Activated T-cell treated with anti-CD3 and anti-CD28 coated beads for 4 hours (primary cell): ENCODE results near the gene SLC35A4.
"Not testable (repeated sequence)": the region's sequence is repeated elsewhere in the genome, so short reads cannot be mapped to it uniquely, and the experiment has no call there.

Experiments
- DNase-seq: peaks from one replicate; pipeline ENCODE4 v3.0.0-alpha.2; 2020

The SLC35A4 gene

DNA sequence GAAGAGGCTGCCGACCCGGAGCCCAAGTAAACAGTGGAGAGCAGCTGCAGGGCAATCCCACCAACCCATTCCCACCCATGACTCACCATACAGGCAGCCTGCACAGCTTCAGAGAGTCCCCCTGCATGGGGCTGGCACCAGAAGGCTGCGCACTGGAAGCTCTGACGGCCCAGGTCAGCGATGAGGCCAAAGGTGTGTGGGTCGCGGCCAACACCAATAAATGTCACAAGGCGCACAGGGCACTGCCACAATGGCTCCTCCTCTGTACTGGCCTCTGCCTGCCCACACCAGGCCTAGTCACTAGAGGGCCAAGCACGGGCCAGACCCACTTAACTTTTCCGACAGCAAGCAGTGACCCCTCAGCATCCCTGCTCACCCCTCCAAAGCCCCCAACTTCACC lies 4.4 kb upstream of the SLC35A4 start:
- no peak for DNase-seq

DNA sequence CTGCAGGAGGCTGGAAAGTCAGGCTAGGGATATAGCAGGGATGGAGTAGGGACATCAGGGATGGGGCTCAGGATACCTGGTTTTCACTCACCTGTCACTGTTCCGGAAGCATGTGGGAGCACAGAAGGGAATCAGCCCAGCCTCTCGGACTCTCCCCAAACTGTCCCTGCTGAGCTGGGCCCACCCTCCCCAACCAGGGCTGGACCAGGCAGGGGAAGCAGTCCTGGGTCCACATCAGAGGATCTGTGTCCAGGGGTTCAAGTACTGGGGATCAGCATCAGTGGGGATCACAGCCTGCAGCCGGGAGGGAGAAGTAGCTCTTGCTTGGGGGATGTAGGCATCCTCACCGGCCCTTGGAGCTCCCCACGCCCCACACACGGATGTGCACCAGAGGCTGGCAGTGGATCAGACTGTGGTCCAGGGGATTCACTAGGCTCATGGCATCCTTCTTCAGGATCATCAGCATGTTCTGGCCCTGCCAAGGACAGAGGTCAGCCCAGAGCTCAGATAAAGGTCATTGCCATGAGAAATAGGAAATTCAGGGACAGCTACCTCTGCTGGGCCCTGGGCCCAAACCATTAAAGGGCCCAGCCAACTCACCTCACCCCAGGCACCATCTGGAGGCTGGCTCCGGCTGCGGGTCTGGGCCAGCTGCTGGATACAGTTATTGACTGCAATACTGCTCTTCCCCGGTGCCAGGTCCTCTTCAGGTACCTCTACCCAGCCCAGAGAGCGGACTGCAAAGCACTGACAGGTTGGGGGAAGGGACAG lies 2.7 kb upstream of the SLC35A4 start:
- DNase-seq: no peak

DNA sequence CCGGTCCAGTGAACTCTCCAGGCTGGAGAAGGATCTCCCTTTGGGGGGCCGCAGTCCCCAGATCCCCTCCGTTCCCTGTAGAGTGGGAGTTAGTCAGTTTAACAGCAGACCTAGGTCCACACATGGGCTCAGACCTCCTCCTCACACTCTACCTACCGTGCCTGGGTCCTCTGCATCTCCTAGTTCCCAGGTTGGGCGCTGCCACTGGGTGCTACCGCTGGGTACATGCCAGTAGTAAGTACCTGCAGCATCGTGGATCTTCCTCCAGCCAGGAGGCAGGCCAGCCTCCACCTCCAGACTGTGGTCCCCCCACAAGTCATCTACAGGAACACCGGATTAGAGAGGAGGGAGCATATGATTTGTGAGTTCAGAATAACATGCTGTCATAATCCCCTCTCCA lies 1.0 kb upstream of the SLC35A4 start:
- DNase-seq: no peak

DNA sequence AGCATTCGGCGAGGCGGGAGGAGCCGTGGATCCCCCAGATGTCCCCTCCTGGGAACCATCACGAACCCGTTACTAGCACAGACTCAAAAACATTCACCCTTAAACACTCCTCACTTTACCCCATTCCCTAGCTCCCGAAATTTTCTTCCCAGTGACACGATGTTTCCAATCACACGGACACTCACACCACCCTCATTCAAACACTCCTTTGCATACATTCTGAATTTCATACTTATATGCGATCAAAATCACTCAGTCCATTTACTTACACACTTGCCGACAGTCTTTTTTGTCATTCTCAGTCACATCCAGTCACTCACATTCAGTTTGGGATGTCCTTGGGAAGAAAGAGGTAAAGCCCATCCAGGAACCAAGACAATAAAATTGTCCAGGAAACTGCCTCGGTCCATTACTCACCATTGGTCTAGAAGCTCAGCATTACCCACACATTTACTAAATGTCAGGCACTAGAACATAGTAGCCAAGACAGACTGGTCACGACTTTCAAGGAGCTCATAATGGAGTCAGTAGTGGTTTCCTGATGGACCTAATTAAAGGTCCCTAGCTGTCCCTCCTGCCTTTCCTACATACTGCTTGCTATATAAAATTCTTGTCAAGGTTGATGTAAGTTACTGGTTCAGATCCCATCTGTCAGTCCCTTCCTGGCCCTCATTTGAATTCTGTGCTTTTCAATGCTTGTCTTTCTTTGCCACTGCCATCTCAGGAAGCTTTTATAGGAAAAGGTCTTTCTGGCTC lies 574 bp downstream of the SLC35A4 start:
- no peak for DNase-seq

DNA sequence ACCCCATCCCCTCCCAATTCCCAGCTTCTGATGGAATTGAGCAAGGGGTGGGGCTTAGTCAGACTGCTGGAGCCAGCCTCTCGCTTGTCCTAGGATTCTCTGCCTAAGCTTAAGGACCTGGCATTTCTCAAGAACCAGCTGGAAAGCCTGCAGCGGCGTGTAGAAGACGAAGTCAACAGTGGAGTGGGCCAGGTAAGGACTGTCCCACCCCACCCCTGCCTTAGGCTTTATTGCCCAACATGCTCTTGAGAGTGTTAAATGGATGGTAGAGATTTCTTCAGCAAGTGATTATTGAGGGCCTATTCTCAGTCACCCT lies 1.1 kb downstream of the SLC35A4 start:
- DNase-seq: no peak

DNA sequence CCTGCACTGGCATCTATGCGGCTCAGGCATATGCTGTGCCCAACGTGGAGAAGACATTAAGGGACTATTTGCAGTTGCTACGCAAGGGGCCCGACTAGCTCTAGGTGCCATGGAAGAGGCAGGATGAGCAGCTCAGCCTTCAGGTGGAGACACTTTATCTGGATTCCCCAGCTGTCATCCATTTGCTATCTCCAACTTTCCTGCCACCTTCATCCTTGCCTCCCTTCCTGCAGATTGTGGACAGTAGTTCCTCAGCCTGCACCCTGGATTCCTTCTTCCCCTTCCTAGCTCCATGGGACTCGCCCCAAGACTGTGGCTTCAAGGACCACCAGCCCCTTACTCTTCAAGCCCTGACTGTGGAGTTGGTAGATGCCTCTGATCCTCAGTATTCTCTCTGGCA lies 2.0 kb downstream of the SLC35A4 start:
- DNase-seq: no peak

DNA sequence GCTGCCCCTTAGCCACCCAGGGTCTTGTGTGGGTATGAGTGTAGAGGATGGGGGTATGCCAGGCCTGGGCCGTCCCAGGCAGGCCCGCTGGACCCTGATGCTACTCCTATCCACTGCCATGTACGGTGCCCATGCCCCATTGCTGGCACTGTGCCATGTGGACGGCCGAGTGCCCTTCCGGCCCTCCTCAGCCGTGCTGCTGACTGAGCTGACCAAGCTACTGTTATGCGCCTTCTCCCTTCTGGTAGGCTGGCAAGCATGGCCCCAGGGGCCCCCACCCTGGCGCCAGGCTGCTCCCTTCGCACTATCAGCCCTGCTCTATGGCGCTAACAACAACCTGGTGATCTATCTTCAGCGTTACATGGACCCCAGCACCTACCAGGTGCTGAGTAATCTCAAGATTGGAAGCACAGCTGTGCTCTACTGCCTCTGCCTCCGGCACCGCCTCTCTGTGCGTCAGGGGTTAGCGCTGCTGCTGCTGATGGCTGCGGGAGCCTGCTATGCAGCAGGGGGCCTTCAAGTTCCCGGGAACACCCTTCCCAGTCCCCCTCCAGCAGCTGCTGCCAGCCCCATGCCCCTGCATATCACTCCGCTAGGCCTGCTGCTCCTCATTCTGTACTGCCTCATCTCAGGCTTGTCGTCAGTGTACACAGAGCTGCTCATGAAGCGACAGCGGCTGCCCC lies 2.6 kb downstream of the SLC35A4 start:
- DNase-seq: no peak

DNA sequence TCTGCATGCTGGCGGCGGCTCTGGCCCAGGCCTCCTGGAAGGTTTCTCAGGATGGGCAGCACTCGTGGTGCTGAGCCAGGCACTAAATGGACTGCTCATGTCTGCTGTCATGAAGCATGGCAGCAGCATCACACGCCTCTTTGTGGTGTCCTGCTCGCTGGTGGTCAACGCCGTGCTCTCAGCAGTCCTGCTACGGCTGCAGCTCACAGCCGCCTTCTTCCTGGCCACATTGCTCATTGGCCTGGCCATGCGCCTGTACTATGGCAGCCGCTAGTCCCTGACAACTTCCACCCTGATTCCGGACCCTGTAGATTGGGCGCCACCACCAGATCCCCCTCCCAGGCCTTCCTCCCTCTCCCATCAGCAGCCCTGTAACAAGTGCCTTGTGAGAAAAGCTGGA lies 3.2 kb downstream of the SLC35A4 start:
- DNase-seq: no peak

DNA sequence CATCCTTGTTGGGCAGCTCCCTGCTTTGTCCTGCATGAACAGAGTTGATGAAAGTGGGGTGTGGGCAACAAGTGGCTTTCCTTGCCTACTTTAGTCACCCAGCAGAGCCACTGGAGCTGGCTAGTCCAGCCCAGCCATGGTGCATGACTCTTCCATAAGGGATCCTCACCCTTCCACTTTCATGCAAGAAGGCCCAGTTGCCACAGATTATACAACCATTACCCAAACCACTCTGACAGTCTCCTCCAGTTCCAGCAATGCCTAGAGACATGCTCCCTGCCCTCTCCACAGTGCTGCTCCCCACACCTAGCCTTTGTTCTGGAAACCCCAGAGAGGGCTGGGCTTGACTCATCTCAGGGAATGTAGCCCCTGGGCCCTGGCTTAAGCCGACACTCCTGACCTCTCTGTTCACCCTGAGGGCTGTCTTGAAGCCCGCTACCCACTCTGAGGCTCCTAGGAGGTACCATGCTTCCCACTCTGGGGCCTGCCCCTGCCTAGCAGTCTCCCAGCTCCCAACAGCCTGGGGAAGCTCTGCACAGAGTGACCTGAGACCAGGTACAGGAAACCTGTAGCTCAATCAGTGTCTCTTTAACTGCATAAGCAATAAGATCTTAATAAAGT lies 3.9 kb downstream of the SLC35A4 start:
- no peak for DNase-seq

DNA sequence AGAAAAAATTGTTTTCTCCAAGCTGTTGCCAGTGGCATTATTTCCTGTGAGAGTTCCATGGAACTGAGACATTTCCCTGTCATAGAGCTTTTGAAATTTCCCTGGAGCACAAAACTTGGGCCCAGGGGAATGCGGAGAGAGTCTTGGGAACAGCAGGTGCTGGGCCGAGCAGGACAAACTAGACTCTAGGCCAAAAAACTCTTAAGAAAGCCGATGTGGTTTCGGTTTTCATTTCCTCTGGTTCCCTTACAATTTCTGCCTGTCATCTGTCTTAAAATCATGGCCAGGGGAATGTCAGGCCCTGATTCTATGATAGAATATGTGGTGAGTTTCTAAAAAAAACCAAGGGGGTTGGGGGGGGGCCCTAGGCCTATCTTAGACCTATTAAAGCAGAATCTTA lies 4.6 kb downstream of the SLC35A4 start:
- no peak for DNase-seq

DNA sequence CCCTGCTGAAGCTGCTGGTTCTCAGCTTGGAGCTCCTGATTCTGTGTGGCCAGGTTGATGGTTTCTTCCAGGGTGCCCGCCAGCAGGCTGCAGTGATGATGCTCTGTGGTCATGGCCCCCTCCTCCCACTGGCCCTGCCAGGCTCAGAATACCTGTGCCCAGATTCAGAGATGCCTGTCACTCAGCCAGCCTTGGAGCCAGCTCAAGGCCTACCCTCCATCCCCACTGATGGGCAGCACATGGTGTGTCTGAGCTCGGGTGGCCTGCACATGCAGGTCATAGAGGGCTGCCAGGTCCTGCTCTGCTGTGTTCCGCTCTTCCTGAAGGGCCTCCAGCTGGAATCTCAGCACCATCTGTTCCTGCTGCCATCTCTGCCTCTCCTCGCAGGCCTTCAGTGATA lies 5.4 kb downstream of the SLC35A4 start:
- no peak for DNase-seq

DNA sequence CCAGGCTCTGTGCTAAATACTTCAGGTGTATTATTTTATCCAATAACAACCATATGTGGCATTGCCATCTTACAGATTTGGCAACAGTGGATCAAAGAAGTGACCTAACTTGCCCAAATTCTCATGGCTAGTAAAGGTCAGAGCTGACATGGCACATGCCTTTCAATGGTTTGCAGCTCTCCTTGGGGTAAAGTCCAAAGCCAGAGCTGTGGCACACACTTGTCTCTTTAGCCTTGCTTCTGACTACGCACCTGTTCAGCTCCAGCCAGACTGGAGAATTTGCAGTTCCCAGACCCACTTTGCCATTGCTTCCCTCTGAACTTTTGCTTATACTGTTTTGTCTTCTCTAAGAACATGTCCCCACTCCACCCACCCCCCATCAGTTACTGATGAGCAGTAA lies 5.9 kb downstream of the SLC35A4 start:
- DNase-seq: no peak

DNA sequence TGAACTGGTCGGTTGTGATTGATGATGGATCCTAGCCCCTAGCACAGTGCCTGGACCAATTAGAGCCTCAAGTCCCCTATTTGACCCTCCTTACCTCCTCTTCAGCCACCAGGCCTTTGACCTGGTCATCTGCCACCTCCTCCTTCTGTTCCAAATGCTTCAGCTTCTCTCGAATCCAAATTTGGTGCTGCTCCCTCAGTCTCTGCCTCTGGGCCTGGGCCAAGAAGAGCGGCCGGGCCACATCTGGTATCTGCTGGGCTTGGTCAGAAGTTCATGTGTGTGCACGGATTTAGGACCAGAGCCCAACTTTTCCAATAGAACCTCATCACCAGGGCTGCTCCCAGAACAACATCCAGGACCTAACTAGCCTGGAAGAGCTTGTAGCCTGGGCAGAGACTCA lies 6.5 kb downstream of the SLC35A4 start:
- DNase-seq: no peak

DNA sequence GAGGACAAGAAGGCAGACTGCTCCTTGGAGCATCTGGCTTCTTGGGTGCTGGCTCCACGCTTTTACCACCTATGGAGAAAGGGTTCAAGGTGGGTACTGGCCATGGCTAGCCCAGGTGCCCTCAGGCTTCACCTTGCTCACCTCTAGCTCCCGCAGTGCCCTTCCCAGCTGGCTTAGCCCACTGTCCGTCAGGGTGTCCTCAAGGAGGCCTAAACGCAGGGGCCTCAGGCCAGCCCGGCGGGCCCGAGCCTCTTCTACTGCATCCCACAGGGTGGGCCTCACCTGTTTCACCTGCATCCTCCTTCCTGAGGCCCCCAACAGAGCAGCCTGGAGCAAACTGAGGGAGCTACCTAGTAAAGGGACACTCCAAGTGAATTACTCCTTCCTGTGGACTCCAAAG lies 9.1 kb downstream of the SLC35A4 start:
- no peak for DNase-seq

DNA sequence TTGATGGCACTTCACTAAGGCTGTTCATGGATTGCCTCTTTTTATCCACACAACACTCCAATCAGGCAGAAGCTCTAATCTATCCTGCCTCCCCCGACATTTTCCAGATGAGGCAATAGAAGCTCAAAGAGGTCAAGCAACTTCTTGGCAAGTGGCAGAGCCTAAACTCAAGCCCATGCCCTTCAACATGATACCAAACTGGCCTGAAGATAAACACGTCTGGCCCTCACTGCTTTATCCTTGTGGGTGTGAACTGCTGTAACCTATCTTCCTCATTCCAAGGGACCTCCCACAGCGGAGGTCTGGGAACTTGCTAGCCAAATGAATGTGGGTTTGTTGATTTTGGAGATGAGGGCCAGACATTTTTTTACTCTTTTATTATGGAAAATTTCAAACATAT lies 9.5 kb downstream of the SLC35A4 start:
- DNase-seq: no peak

DNA sequence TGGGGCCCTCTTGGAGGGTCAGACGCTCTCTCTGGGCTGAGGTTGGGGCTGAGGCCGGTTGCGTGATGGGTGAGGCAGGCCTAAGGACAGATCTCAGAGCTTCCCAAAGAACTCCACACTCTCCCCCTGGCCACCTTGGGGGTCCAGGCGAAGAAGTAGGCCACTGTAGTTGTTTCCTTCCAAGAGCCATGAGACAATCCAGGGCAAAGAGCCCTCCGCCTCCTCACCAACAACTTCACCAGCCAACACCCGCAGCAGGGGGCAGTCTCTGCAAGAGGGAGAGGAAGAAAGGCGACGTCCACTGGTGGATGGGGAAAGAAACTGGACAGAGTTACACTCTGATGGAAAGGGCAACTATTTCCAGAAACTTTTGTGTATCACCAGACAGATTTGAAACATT lies 10.7 kb downstream of the SLC35A4 start:
- no peak for DNase-seq

DNA sequence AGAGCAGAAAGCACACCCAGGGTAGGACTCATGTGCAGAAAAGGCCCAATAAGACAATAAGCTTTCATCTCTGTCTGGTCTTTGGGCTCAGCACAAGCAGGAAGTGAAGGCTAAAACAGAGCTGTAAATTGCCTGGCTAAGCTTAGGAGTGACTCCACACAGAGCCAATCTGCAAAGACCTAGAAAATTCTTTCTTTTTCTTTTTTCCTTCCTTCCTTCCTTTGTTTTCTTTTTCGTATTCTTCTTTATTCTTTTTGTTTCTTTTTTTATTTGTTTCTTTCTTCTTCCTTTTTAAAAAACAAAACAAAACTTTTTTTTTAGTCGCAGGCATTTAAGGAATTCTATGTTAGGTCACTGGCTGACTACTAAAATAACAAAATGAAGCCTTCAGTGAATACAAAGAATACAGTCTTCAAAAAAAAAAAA lies 12.2 kb downstream of the SLC35A4 start:
- DNase-seq: no peak

DNA sequence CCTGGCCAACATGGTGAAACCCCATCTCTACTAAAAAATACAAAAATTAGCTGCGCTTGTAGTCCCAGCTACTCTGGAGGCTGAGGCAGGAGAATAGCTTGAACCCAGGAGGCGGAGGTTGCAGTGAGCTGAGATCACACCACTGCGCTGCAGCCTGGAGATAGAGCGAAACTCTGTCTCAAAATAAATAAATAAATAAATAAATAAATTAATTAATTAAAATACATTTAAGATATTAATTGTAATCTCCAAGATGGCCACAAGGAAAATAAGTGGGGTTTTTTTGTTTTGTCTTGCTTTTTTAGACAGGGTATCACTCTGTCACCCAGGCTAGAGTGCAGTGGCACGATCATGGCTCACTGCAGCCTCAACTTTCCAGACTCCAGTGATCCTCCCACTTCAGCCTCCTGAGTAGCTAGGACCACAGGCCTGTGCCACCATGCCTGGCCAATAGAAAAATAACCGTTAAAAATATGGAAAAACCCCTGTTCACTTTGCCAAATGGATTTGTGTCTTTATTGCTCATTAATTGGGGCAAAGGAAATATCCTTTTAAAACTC lies 14.6 kb downstream of the SLC35A4 start:
- DNase-seq: not testable (repeated sequence)

DNA sequence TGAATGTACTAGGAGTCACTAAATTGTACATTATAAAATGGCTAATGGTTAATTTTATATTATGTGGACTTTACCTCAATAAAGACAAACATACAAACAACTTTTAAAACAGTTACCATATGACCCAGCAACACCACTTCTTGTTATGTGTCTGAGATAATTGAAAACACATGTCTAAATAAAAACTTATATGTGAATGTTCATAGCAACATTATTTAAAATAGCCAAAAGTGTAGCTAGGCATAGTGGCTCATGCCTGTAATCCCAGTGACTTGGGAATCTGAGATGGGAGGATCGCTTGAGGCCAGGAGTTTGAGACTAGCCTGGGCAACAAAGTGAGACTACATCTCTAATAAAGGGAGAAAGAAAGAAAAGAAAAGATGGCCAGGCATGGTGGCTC lies 22.9 kb downstream of the SLC35A4 start:
- DNase-seq: no peak

DNA sequence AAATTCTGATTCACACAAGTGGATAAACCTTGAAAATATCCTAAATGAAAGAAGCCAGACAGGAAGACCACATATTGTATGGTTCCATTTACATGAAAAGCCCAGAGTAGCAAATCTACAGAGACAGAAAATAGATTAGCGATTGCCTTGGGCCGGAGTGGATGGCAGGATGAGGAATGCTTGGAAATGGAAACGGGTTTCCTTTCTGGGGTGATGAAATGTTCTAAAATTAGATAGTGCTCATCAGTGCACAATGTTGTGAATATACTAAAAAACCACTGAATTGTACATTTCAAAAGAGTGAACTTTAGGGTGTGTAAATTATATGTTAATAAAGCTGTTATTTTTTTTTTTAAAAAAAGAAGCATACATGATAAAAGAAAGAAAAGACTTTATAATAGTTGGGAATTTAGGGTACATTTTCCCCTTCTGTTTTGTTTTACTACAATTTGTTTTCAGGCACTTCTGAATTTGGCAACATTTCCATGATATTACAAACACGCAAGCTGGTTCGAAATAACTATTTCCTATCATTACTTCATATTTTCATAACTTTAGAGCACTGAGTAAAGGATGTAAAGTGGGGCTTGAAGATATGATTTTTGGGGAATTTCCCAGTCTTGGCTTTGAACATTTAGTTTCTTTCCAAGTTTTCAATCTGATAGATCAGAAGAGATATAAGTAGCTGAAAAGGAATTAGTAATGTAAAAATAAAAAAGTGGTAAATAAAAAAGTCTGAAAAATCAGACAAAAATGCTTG lies 23.9 kb downstream of the SLC35A4 start:
- DNase-seq: no peak

DNA sequence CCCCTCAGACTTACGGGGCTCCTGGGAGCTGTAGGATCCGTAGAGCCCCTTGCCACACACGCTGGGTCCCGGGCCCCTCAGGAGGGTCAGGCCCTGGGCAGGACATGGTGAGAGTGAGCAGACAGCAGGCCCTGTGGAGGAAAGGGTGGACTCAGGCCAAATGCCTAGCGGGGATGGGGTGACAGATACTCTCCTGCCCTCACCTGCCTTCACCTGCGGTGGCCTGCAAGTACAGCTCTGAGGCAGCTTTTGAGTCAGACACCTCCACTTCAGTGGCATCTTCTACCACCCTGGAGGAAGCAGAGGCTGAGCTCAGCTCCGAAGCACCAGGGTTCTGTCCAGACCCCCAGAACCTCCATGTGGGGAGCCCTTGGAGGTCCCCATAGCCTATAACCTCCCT lies 26.2 kb downstream of the SLC35A4 start:
- no peak for DNase-seq

DNA sequence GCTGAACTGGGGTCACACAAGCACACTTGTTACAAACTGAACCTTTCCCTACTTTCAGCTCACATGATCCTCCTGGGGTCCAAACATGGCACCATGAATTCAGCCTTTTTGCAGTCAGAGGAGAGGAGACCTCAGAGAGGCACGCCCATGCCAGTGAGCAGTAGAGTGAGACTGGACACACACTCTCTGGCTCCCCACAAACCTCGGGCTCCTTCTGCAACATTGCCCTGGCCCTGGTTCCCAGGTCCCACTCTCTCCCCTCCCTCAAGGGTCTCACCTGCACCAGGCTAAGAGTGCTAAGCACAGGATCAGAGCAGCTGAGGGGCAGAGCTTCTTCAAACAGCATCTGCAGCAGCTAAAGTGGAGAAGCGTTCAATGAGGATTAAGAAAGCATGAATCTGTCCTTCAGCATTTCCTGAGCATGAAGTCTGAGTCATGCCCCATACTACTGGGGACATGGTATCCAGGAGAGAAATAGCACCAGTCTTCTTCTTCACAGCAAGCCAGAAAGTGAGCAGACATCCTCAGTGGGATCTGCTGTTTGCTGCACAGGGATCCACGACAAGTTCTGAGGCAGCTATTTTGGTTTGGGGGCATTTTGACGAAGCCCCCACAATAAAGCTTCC lies 27.2 kb downstream of the SLC35A4 start:
- DNase-seq: no peak
